ENCODE data around the gene RIN1.

RIN1 gene

DNA sequence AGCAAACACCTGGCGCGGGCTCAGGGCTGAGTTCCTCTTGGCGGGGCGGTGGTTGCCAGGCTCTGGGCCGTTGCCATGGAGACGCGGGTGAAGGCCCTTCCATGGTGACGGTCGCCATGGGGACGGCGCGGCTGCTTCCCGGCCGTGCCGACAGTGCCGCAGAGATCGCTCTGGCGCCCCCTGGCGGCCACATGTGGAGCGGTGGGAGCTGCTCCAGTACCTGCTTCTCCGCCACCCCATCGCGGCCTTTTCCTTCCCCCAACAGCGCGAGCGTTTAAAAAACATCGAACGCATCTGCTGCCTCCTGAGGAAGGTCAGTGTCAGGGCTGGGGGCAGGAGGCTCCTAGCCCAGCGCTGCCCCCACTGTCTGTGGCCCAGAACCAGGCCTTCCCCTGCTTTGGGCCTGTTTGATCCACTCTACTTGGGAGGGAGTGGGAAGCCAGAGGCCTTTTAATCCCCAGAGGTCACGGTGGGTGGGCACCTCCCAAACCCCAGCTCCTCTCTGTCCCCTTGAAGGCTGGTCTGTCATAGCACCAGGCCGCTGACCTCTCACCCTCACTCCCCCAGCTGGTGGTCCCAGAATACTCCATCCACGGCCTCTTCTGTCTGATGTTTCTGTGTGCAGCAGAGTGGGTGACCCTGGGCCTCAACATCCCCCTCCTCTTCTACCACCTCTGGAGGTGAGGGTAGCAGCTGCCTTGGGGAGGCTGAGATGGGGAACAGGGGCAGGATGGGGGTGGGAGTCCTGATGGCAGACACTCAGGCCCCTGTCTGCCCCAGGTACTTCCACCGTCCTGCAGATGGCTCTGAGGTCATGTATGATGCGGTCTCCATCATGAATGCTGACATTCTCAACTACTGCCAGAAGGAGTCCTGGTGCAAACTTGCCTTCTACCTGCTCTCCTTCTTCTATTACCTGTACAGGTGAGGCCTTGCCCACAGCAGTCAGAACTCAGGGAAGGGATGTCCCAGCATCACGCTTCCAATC, 53.5 kb downstream of the RIN1 start:
- DNase-seq (ENCODE audit: low spot score), result peak; percentile 96
